ENCODE data around the gene TTN.

TTN gene

GRCh38 chr2:178491612-178492011, 315.6 kb downstream of the TTN start:
- DNase-seq (ENCODE audit: low spot score) = no peak

- no peak for DNase-seq (ENCODE audit: low spot score)
These were observed 321.9 kb downstream of the TTN start for GRCh38 chr2:178485356-178485755.

GRCh38 chr2:178484245-178485041, 322.8 kb downstream of the TTN start:
- DNase-seq (ENCODE audit: low spot score) = no peak

GRCh38 chr2:178482437-178482836, 324.8 kb downstream of the TTN start:
- no peak for DNase-seq (ENCODE audit: low spot score)

- DNase-seq (ENCODE audit: low spot score) = peak; percentile 97
These were observed 326.7 kb downstream of the TTN start, which contains the start of gene PLEKHA3 for GRCh38 chr2:178480227-178481181. Gene PLEKHA3, plus strand, starts transcription at chr2:178480457. Its CDS starts 413 bp downstream, at chr2:178480870.

GRCh38 chr2:178479758-178480226, 327.4 kb downstream of the TTN start:
- DNase-seq (ENCODE audit: low spot score) = no peak

- no peak for DNase-seq (ENCODE audit: low spot score)
These were observed 328.0 kb downstream of the TTN start for GRCh38 chr2:178479275-178479616.

GRCh38 chr2:178478439-178479274, 328.6 kb downstream of the TTN start, which contains the start of gene FKBP7:
Gene FKBP7, minus strand, starts transcription at chr2:178478600. Its CDS starts 101 bp downstream, at chr2:178478499.
- peak; percentile 88 for DNase-seq (ENCODE audit: low spot score)

GRCh38 chr2:178478130-178478438, 329.1 kb downstream of the TTN start:
- peak; percentile 25 for DNase-seq (ENCODE audit: low spot score)

GRCh38 chr2:178477443-178478129, 329.6 kb downstream of the TTN start:
- no peak for DNase-seq (ENCODE audit: low spot score)

- DNase-seq (ENCODE audit: low spot score) = no peak
These were observed 330.7 kb downstream of the TTN start for GRCh38 chr2:178476477-178476876.

Measured in AG08396 (cell line).